GM12878 (cell line): ENCODE measurements around the gene IPO5. TPM values are rescaled to one million over a fixed set of nuclear protein-coding genes. Genes with fewer than 3 reads are reported as not detected.

ENCODE experiments used
- ATAC-seq: fragments of 200-7000 bp; cut with Tn5 transposase; 3 replicates; pipeline ENCODE4 v1.9.1; 2020; ENCODE audit warnings: mild to moderate bottlenecking, moderate library complexity
- BruUV-seq: library from RNA; stranded (reverse); fragments of 400-500 nt; replicated peaks from 2 replicates; lab custom pipeline; 2021; lab: Mats Ljungman, UMichigan
- CTCF ChIA-PET: fragments of 300-600 bp; sonication (Branson Sonifier 250); formaldehyde crosslinking; extraction: SDS; loops from one replicate; lab custom pipeline; 2021; ENCODE audit warnings: inconsistent platforms; lab: Yijun Ruan, JAX
- POLR2A ChIA-PET: fragments of 350-600 bp; formaldehyde crosslinking; extraction: SDS; loops from one replicate; lab custom pipeline; 2021; ENCODE audit warnings: inconsistent platforms; lab: Charles Lee
- RAD21 ChIA-PET: fragments of 300-600 bp; sonication (Branson Sonifier 250); formaldehyde crosslinking; loops from one replicate; lab custom pipeline; 2023; ENCODE audit warnings: antibody characterized with exemption; ENCODE audit not compliant: unreplicated experiment; lab: Charles Lee
- SMC1A ChIA-PET: fragments of 300-600 bp; sonication (Branson Sonifier 250); formaldehyde crosslinking; loops from one replicate; lab custom pipeline; 2023; ENCODE audit not compliant: unreplicated experiment, uncharacterized antibody; lab: Charles Lee
- DNase-seq: peaks from one replicate; pipeline ENCODE4 v3.0.0-alpha.2; 2011; ENCODE audit warnings: low read depth, low spot score
- FAIRE-seq: peaks from 3 replicates; lab custom pipeline; 2011; peaks lifted over from hg19 to GRCh38; lab: Jason Lieb, UNC
- H2AFZ ChIP-seq: 2 replicates; pipeline ENCODE4 v1.6.0; 2011; ENCODE audit warnings: low read depth, low read length, control low read depth; ENCODE audit not compliant: control insufficient read depth
- H3K27ac ChIP-seq: 2 replicates; pipeline ENCODE4 v1.5.1; 2011; ENCODE audit warnings: control low read depth; ENCODE audit not compliant: control insufficient read depth, insufficient read depth
- H3K27me3 ChIP-seq, 2 experiments: replicated peaks in 1 of 2; 2 replicates each; pipeline versions ENCODE4 v1.6.0 to v1.6.1; 2011; ENCODE audit warnings: low read length in 1 of 2; ENCODE audit not compliant: control insufficient read depth in 2 of 2, insufficient read depth in 2 of 2
- H3K36me3 ChIP-seq, 2 experiments: 2 replicates each; pipeline ENCODE4 v1.5.1; 2011; ENCODE audit warnings: low read length in 1 of 2; ENCODE audit not compliant: control insufficient read depth in 2 of 2, insufficient read depth in 2 of 2
- H3K4me1 ChIP-seq: 2 replicates; pipeline ENCODE4 v1.6.1; 2011; ENCODE audit warnings: mild to moderate bottlenecking, low read length, moderate library complexity, mixed read lengths; ENCODE audit not compliant: control insufficient read depth, insufficient read depth
- H3K4me2 ChIP-seq: 2 replicates; pipeline ENCODE4 v1.6.0; 2011; ENCODE audit warnings: control low read depth; ENCODE audit not compliant: control insufficient read depth, insufficient read depth
- H3K4me3 ChIP-seq: fragments of 200-600 bp; sonication (generic); 2 replicates; pipeline ENCODE4 v1.5.1; 2016
- H3K79me2 ChIP-seq: 2 replicates; pipeline ENCODE4 v1.6.0; 2011; ENCODE audit warnings: low read length; ENCODE audit not compliant: control insufficient read depth, insufficient read depth
- H3K9ac ChIP-seq: 2 replicates; pipeline ENCODE4 v1.8.0; 2011; ENCODE audit warnings: low read length, control low read depth, mixed read lengths; ENCODE audit not compliant: control insufficient read depth, insufficient read depth
- H3K9me3 ChIP-seq: replicated peaks from 3 replicates; pipeline ENCODE4 v1.5.1; 2011; ENCODE audit warnings: mild to moderate bottlenecking, low read length; ENCODE audit not compliant: control insufficient read depth, insufficient read depth
- H4K20me1 ChIP-seq: 2 replicates; pipeline ENCODE4 v1.6.0; 2011; ENCODE audit not compliant: control insufficient read depth, insufficient read depth
- ATF2 ChIP-seq: IDR thresholded peaks from 2 replicates; pipeline ENCODE4 v1.6.1; 2012; ENCODE audit warnings: low read length, inconsistent platforms
- BACH1 ChIP-seq: fragments of 450-650 bp; IDR thresholded peaks from 2 replicates; pipeline ENCODE4 v1.6.1; 2017; ENCODE audit warnings: mild to moderate bottlenecking, borderline replicate concordance
- BRCA1 ChIP-seq: IDR thresholded peaks from 2 replicates; pipeline ENCODE4 v1.6.1; 2011; ENCODE audit warnings: low read depth, low read length, improper control_type of control experiment
- EZH2 ChIP-seq: IDR thresholded peaks from 2 replicates; pipeline ENCODE4 v1.6.1; 2012; ENCODE audit warnings: low read depth, mild to moderate bottlenecking, control low read depth, inconsistent platforms, low read length, borderline replicate concordance; ENCODE audit not compliant: control insufficient read depth
- HSF1 ChIP-seq: fragments of 150-350 bp; IDR thresholded peaks from 2 replicates; pipeline ENCODE4 v1.6.1; 2014; ENCODE audit warnings: mild to moderate bottlenecking, low read depth, low read length
- JUNB ChIP-seq: IDR thresholded peaks from 2 replicates; pipeline ENCODE4 v1.6.1; 2016; ENCODE audit warnings: antibody characterized with exemption, mild to moderate bottlenecking
- LARP7 ChIP-seq: fragments of 450-650 bp; IDR thresholded peaks from 2 replicates; pipeline ENCODE4 v1.6.1; 2017; ENCODE audit warnings: mild to moderate bottlenecking
- MEF2B ChIP-seq: fragments of 450-650 bp; IDR thresholded peaks from 2 replicates; pipeline ENCODE4 v1.6.1; 2018; ENCODE audit warnings: mild to moderate bottlenecking, moderate library complexity; ENCODE audit not compliant: partially characterized antibody, poor library complexity, severe bottlenecking
- NFYB ChIP-seq: IDR thresholded peaks from 2 replicates; pipeline ENCODE4 v1.6.1; 2011; ENCODE audit warnings: low read depth, mild to moderate bottlenecking, low read length, improper control_type of control experiment, moderate library complexity; ENCODE audit not compliant: insufficient read depth
- NR2C1 ChIP-seq: fragments of 450-650 bp; IDR thresholded peaks from 2 replicates; pipeline ENCODE4 v1.6.1; 2017; ENCODE audit warnings: antibody characterized with exemption, mild to moderate bottlenecking, moderate library complexity
- RFX5 ChIP-seq: IDR thresholded peaks from 2 replicates; pipeline ENCODE4 v1.6.1; 2011; ENCODE audit warnings: low read depth, low read length, improper control_type of control experiment
- RUNX3 ChIP-seq: IDR thresholded peaks from 2 replicates; pipeline ENCODE4 v1.6.1; 2012; ENCODE audit warnings: low read length, inconsistent platforms
- SRF ChIP-seq, 2 experiments: IDR thresholded peaks; 2 replicates each; pipeline ENCODE4 v1.6.1; 2011; ENCODE audit warnings: low read depth in 2 of 2, low read length in 2 of 2, mild to moderate bottlenecking in 1 of 2, moderate library complexity in 1 of 2
- ZBTB4 ChIP-seq: fragments of 450-650 bp; formaldehyde crosslinking; IDR thresholded peaks from 2 replicates; pipeline ENCODE4 v1.4.0; 2022; ENCODE audit warnings: mild to moderate bottlenecking, moderate library complexity
- ZNF207 ChIP-seq: fragments of 450-650 bp; IDR thresholded peaks from 2 replicates; pipeline ENCODE4 v1.6.1; 2014; ENCODE audit warnings: antibody characterized with exemption, mild to moderate bottlenecking, borderline replicate concordance
- ZNF24 ChIP-seq: fragments of 450-650 bp; IDR thresholded peaks from 2 replicates; pipeline ENCODE4 v1.6.1; 2017; ENCODE audit warnings: antibody characterized with exemption, mild to moderate bottlenecking
- WGBS: methylation state at CpG from one replicate; pipeline ENCODE4 v1.1.6; 2016; ENCODE audit warnings: low lambda C conversion rate; ENCODE audit not compliant: insufficient replicate concordance, insufficient coverage; ENCODE audit errors: missing lambda C conversion rate; 5-methylcytosine and 5-hydroxymethylcytosine counted together
- in situ Hi-C: fragments of 300-500 bp; cut with MboI; formaldehyde crosslinking; loops from 9 replicates; pipeline ENCODE4 v1.14.3; 2018; ENCODE audit warnings: mixed read lengths
- intact Hi-C: fragments of 100-400 bp; cut with micrococcal nuclease; formaldehyde crosslinking; loops from one replicate; pipeline ENCODE4 v1.14.2; 2022; ENCODE audit not compliant: unreplicated experiment
- polyA plus RNA-seq, 11 experiments: library from polyadenylated mRNA; depleted of rRNA in 4 of 11; unstranded in 6 of 11; stranded (reverse) in 5 of 11; fragments of >200 nt; fragmentation: Nextera tagmentation in 4 of 11; fragmentation: Illumina TruSeq in 1 of 11; extraction: Ambion mirVana in 4 of 11; extraction: Trizol in 1 of 11; gene quantifications; 1 replicate in 1 of 11; 2 replicates in 10 of 11; pipeline versions ENCODE4 v1.2.1 to v1.2.3, GENCODE V29; 2011 to 2016; ENCODE audit warnings: inconsistent platforms in 2 of 11, missing spikeins in 2 of 11, low read depth in 1 of 11
- total RNA-seq, 4 experiments: library from RNA; depleted of rRNA in 3 of 4; stranded (reverse); fragments of >200 nt in 3 of 4; fragmentation: Illumina TruSeq in 1 of 4; extraction: Trizol in 1 of 4; gene quantifications; 2 replicates each; pipeline versions ENCODE4 v1.2.1 to v1.2.3, GENCODE V29; 2013 to 2021

The IPO5 gene
- total and polyA plus RNA-seq, 10 of the 15 experiments (the other 5 are each of a cell fraction or from before 2014, with no cell fraction given), result 45.7 to 196 (median 134) TPM

GRCh38 chr13:98025480-98026025 is 72.1 kb downstream of the IPO5 start:
- BruUV-seq, result no TSS peak
- Histone ChIP-seq H2AFZ (no peak overlapping the region), H3K79me2 (no peaks in the 10 kb centered on the region), H3K9ac (no peak overlapping the region), H3K4me3 (no peak overlapping the region), H3K36me3 (peaks cover 0 to 5% of the 10 kb centered on the region in 2 experiments; a peak in 2 of 4 replicates), H4K20me1 (no peaks in the 10 kb centered on the region), H3K4me2 (no peak overlapping the region), H3K4me1 (no peaks in the 10 kb centered on the region), H3K9me3 (no peaks in the 10 kb centered on the region), H3K27ac (no peak overlapping the region), H3K27me3 (no peaks in the 10 kb centered on the region)
- ChIA-PET SMC1A (interaction anchor here (0.7 to 1.1 kb wide), 2 partner anchors 8 to 160 kb away, joined by 3 to 5 read pairs; no protein-coding TSS in a partner anchor), CTCF (interaction anchor here (1.0 kb wide), 1 partner anchor 9 kb away, joined by 3 read pairs; no protein-coding TSS in a partner anchor), RAD21 (no interaction called here), POLR2A (interaction anchor here (0.7 kb wide), 1 partner anchor 314 kb away, joined by 3 read pairs; no protein-coding TSS in a partner anchor)
- intact Hi-C loops, result loop anchor here (5.0 kb wide), 1 partner anchor 817 kb away; no protein-coding TSS in a partner anchor
- FAIRE-seq (no peak), DNase-seq (no peak), ATAC-seq (no peak)
- WGBS, result 88% methylated on average over 7 of the region's 7 CpGs
- in situ Hi-C loops, result no loop called here
- TF ChIP-seq BACH1 (no peak), ZBTB4 (CRISPR knock-in tag) (no peak), NFYB (no peak), MEF2B (no peak), ZNF207 (no peak), RFX5 (no peak), EZH2 (no peak), JUNB (no peak), SRF (IDR thresholded peaks at IDR 0.05; ENCODE audit: low read depth in 2 of 2, low read length in 2 of 2) (no peak), HSF1 (no peak), BRCA1 (no peak), NR2C1 (no peak), ATF2 (no peak), RUNX3 (no peak), ZNF24 (no peak), LARP7 (no peak)
